Measurements from ENCODE around the gene CRLF3.
"Not testable (repeated sequence)": the region's sequence is repeated elsewhere in the genome, so short reads cannot be mapped to it uniquely, and the experiment has no call there.

CRLF3 gene
- total RNA-seq, result 97.7 to 143 reads per million in 2 donors

- DNase-seq, result peak; percentile 83
These were observed at the start of gene CRLF3 for GRCh38 chr17:30824356-30825145. TSS of gene CRLF3 (minus strand) at chr17:30824692. CDS start at chr17:30824651, 41 bp downstream.

GRCh38 chr17:30869005-30869404, 44.5 kb upstream of the CRLF3 start:
- DNase-seq, result no peak

GRCh38 chr17:30864636-30865035, 40.1 kb upstream of the CRLF3 start:
- no peak for DNase-seq

GRCh38 chr17:30858556-30859250, 34.2 kb upstream of the CRLF3 start:
- DNase-seq, result no peak

- no peak for DNase-seq
These were observed 29.7 kb upstream of the CRLF3 start for GRCh38 chr17:30854146-30854545.

GRCh38 chr17:30848021-30848420, 23.5 kb upstream of the CRLF3 start:
- no peak for DNase-seq

GRCh38 chr17:30840771-30841170, 16.3 kb upstream of the CRLF3 start:
- DNase-seq, result no peak

- no peak for DNase-seq
These were observed 13.8 kb upstream of the CRLF3 start for GRCh38 chr17:30838202-30838807.

GRCh38 chr17:30832438-30833124, 8.1 kb upstream of the CRLF3 start:
- no peak for DNase-seq

- peak; percentile 83 for DNase-seq
These were observed 7.4 kb upstream of the CRLF3 start, which contains the start of gene ATAD5 for GRCh38 chr17:30831663-30832437. TSS of gene ATAD5 (plus strand) at chr17:30831966. CDS start at chr17:30832348, 382 bp downstream.

GRCh38 chr17:30831257-30831656, 6.8 kb upstream of the CRLF3 start:
- DNase-seq, result no peak

GRCh38 chr17:30829022-30829421, 4.5 kb upstream of the CRLF3 start:
- no peak for DNase-seq

GRCh38 chr17:30827082-30827481, 2.6 kb upstream of the CRLF3 start:
- no peak for DNase-seq

GRCh38 chr17:30824002-30824355, 513 bp downstream of the CRLF3 start:
- peak; percentile 19 for DNase-seq

GRCh38 chr17:30823421-30823820, 1.1 kb downstream of the CRLF3 start:
- DNase-seq, result no peak

GRCh38 chr17:30822919-30823318, 1.6 kb downstream of the CRLF3 start:
- DNase-seq, result not testable (repeated sequence)

- DNase-seq, result no peak
These were observed 2.4 kb downstream of the CRLF3 start for GRCh38 chr17:30821871-30822723.

- no peak for DNase-seq
These were observed 4.4 kb downstream of the CRLF3 start for GRCh38 chr17:30819971-30820705.

GRCh38 chr17:30816165-30816564, 8.3 kb downstream of the CRLF3 start:
- DNase-seq, result no peak

- DNase-seq, result not testable (repeated sequence)
These were observed 9.6 kb downstream of the CRLF3 start for GRCh38 chr17:30814860-30815259.

Measured in T-helper 9 cell (primary cell).